ENCODE results near the gene NOL4.

GRCh38 chr18:34219651-34220050, 5.1 kb downstream of the NOL4 start:
- TF ChIP-seq CTCF (conservative IDR thresholded peaks at IDR 0.05 in 1 of 2, IDR thresholded peaks at IDR 0.05 in 1 of 2; ENCODE audit: extremely low read depth in 1 of 2, insufficient read depth in 1 of 2, low read depth in 1 of 2, low read length in 2 of 2): no peak
- no peak for TF ChIP-seq EZH2 (IDR thresholded peaks at IDR 0.05; ENCODE audit: borderline replicate concordance, low read length)

All from mammary epithelial cell (primary cell).